Measurements from ENCODE around the gene TFF2.

Gene TFF2

GRCh38 chr21:42363312-42363711 is 12.5 kb upstream of the TFF2 start:
- peaks cover 31% of the 10 kb centered on the region for H3K27me3 ChIP-seq
- H3K4me3 ChIP-seq (ENCODE audit: low read depth in 1 of 2, low read length in 1 of 2): no peak overlapping the region
- no peaks in the 10 kb centered on the region for H3K9me3 ChIP-seq
- no peaks in the 10 kb centered on the region for H3K36me3 ChIP-seq
- peaks cover 8 to 13% of the 10 kb centered on the region in 2 experiments for H3K4me1 ChIP-seq (ENCODE audit: control insufficient read depth in 1 of 2, insufficient read depth in 1 of 2, low read depth in 1 of 2, low read length in 1 of 2)
- no peak for TF ChIP-seq CTCF (IDR thresholded peaks at IDR 0.05)
- H3K27ac ChIP-seq: no peak overlapping the region

- Histone ChIP-seq H3K27ac (no peak overlapping the region), H3K4me1 (ENCODE audit: control insufficient read depth in 1 of 2, insufficient read depth in 1 of 2, low read depth in 1 of 2, low read length in 1 of 2) (peaks cover 8 to 13% of the 10 kb centered on the region in 2 experiments), H3K9me3 (no peaks in the 10 kb centered on the region), H3K27me3 (peaks cover 31% of the 10 kb centered on the region), H3K4me3 (ENCODE audit: low read depth in 1 of 2, low read length in 1 of 2) (no peak overlapping the region), H3K36me3 (no peaks in the 10 kb centered on the region)
- TF ChIP-seq CTCF (IDR thresholded peaks at IDR 0.05): no peak
Measured at GRCh38 chr21:42362700-42363099, 11.9 kb upstream of the TFF2 start.

GRCh38 chr21:42362198-42362597 is 11.4 kb upstream of the TFF2 start:
- Histone ChIP-seq H3K9me3 (no peaks in the 10 kb centered on the region), H3K36me3 (no peaks in the 10 kb centered on the region), H3K4me1 (ENCODE audit: control insufficient read depth in 1 of 2, insufficient read depth in 1 of 2, low read depth in 1 of 2, low read length in 1 of 2) (peaks cover 8 to 13% of the 10 kb centered on the region in 2 experiments), H3K27ac (no peak overlapping the region), H3K4me3 (ENCODE audit: low read depth in 1 of 2, low read length in 1 of 2) (no peak overlapping the region), H3K27me3 (peaks cover 31% of the 10 kb centered on the region)
- TF ChIP-seq CTCF (IDR thresholded peaks at IDR 0.05): no peak

GRCh38 chr21:42361286-42361685 is 10.5 kb upstream of the TFF2 start:
- no peak for TF ChIP-seq CTCF (IDR thresholded peaks at IDR 0.05)
- H3K4me1 ChIP-seq (ENCODE audit: control insufficient read depth in 1 of 2, insufficient read depth in 1 of 2, low read depth in 1 of 2, low read length in 1 of 2): peaks cover 8 to 13% of the 10 kb centered on the region in 2 experiments
- no peak overlapping the region for H3K27ac ChIP-seq
- no peaks in the 10 kb centered on the region for H3K9me3 ChIP-seq
- no peaks in the 10 kb centered on the region for H3K36me3 ChIP-seq
- peaks cover 31% of the 10 kb centered on the region for H3K27me3 ChIP-seq
- H3K4me3 ChIP-seq (ENCODE audit: low read depth in 1 of 2, low read length in 1 of 2): no peak overlapping the region

- H3K4me1 ChIP-seq (ENCODE audit: control insufficient read depth in 1 of 2, insufficient read depth in 1 of 2, low read depth in 1 of 2, low read length in 1 of 2): peaks cover 8 to 13% of the 10 kb centered on the region in 2 experiments
- H3K9me3 ChIP-seq: no peaks in the 10 kb centered on the region
- H3K4me3 ChIP-seq (ENCODE audit: low read depth in 1 of 2, low read length in 1 of 2): no peak overlapping the region
- peaks cover 31% of the 10 kb centered on the region for H3K27me3 ChIP-seq
- H3K27ac ChIP-seq: no peak overlapping the region
- TF ChIP-seq CTCF (IDR thresholded peaks at IDR 0.05): no peak
- H3K36me3 ChIP-seq: no peaks in the 10 kb centered on the region
Measured at GRCh38 chr21:42360317-42360716, 9.5 kb upstream of the TFF2 start.

- H3K9me3 ChIP-seq: no peaks in the 10 kb centered on the region
- TF ChIP-seq CTCF (IDR thresholded peaks at IDR 0.05): no peak
- H3K36me3 ChIP-seq: no peaks in the 10 kb centered on the region
- H3K27me3 ChIP-seq: peaks cover 31% of the 10 kb centered on the region
- H3K27ac ChIP-seq: no peak overlapping the region
- H3K4me1 ChIP-seq (ENCODE audit: control insufficient read depth in 1 of 2, insufficient read depth in 1 of 2, low read depth in 1 of 2, low read length in 1 of 2): peaks cover 0 to under 1% of the 10 kb centered on the region in 2 experiments
- no peak overlapping the region for H3K4me3 ChIP-seq (ENCODE audit: low read depth in 1 of 2, low read length in 1 of 2)
Measured at GRCh38 chr21:42358937-42359336, 8.1 kb upstream of the TFF2 start.
